Keratinocyte (primary cell): ENCODE data around the gene PIK3CB.

Experiments used
- EZH2 ChIP-seq: IDR thresholded peaks from one replicate; pipeline ENCODE4 v1.6.1; 2012; ENCODE audit warnings: inconsistent platforms, mild to moderate bottlenecking, low read length, moderate library complexity
- TF ChIP-seq, protein P1 (sequence below), 3 experiments: IDR thresholded peaks in 1 of 3; conservative IDR thresholded peaks in 1 of 3; optimal IDR thresholded peaks in 1 of 3; 2 replicates in 2 of 3; 3 replicates in 1 of 3; pipeline versions ENCODE3 to v1.5.1; 2011; ENCODE audit warnings: low read length in 3 of 3, mild to moderate bottlenecking in 3 of 3, moderate library complexity in 2 of 3, control low read depth in 1 of 3, inconsistent platforms in 1 of 3; ENCODE audit not compliant: insufficient read depth in 2 of 3; ENCODE audit errors: extremely low read depth in 1 of 3

DNA sequence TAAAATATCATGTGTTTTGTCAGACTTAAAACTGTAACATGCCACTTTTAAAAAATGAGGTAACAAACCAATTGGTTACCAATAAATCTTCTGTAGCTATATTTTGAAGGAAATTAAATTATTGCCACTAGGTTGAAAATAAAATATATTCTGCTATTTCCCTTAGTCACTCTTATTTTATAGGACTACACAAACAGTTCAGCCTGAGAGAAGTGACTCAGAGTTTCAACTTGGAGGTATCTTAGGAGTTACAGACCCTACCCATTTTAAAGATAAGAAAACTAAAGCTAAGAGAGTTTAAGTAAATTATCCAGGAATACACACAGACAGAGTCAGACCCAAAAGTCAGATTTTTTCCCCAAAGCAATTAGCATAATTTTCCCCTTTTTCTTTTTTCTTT is 65.1 kb downstream of the PIK3CB start:
- TF ChIP-seq, protein P1, sequence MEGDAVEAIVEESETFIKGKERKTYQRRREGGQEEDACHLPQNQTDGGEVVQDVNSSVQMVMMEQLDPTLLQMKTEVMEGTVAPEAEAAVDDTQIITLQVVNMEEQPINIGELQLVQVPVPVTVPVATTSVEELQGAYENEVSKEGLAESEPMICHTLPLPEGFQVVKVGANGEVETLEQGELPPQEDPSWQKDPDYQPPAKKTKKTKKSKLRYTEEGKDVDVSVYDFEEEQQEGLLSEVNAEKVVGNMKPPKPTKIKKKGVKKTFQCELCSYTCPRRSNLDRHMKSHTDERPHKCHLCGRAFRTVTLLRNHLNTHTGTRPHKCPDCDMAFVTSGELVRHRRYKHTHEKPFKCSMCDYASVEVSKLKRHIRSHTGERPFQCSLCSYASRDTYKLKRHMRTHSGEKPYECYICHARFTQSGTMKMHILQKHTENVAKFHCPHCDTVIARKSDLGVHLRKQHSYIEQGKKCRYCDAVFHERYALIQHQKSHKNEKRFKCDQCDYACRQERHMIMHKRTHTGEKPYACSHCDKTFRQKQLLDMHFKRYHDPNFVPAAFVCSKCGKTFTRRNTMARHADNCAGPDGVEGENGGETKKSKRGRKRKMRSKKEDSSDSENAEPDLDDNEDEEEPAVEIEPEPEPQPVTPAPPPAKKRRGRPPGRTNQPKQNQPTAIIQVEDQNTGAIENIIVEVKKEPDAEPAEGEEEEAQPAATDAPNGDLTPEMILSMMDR (optimal IDR thresholded peaks at IDR 0.05 in 1 of 3, IDR thresholded peaks at IDR 0.05 in 1 of 3, conservative IDR thresholded peaks at IDR 0.05 in 1 of 3; ENCODE audit: extremely low read depth in 1 of 3, insufficient read depth in 2 of 3, low read length in 3 of 3) = no peak
- TF ChIP-seq EZH2 = no peak
